K562 (cell line): ENCODE data around the gene PODXL. TPM values are rescaled to one million over a fixed set of nuclear protein-coding genes. Genes with fewer than 3 reads are reported as not detected.
A peak's percentile ranks its signal among the peaks of the same experiment; 100 is the strongest.

Experiments
- ARID2 ChIP-seq: fragments of 450-650 bp; IDR thresholded peaks from 2 replicates; pipeline ENCODE4 v1.6.1; 2017; ENCODE audit warnings: antibody characterized with exemption, mild to moderate bottlenecking
- DEAF1 ChIP-seq: fragments of 450-650 bp; formaldehyde crosslinking; IDR thresholded peaks from 2 replicates; pipeline ENCODE4 v1.4.0; 2020; ENCODE audit warnings: mild to moderate bottlenecking, moderate library complexity
- ETV1 ChIP-seq: fragments of 450-650 bp; conservative IDR thresholded peaks from 2 replicates; pipeline ENCODE4 v1.6.1; 2016; ENCODE audit warnings: missing genetic modification characterization, control low read depth, low read depth, missing compliant biosample characterization
- PML ChIP-seq: IDR thresholded peaks from 2 replicates; pipeline ENCODE4 v1.6.1; 2012; ENCODE audit warnings: low read length, inconsistent platforms
- RERE ChIP-seq: sonication (generic); formaldehyde crosslinking; IDR thresholded peaks from 2 replicates; pipeline ENCODE4 v1.8.0; 2023; ENCODE audit warnings: missing genetic modification reagents, mild to moderate bottlenecking, borderline replicate concordance
- SIX5 ChIP-seq, 2 experiments: IDR thresholded peaks; 2 replicates each; pipeline ENCODE4 v1.6.1; 2011; ENCODE audit warnings: low read length in 2 of 2, borderline replicate concordance in 1 of 2, low read depth in 1 of 2, mild to moderate bottlenecking in 1 of 2, moderate library complexity in 1 of 2; ENCODE audit not compliant: insufficient read depth in 1 of 2
- SP2 ChIP-seq: IDR thresholded peaks from 2 replicates; pipeline ENCODE4 v1.6.1; 2011; ENCODE audit warnings: mild to moderate bottlenecking, low read depth, low read length, moderate library complexity; ENCODE audit not compliant: poor library complexity, severe bottlenecking; ENCODE audit errors: extremely low read depth
- TFAM ChIP-seq: fragments of 250-450 bp; sonication (Bioruptor Pico); conservative IDR thresholded peaks from 2 replicates; pipeline ENCODE4 v1.5.0; 2021; ENCODE audit warnings: mild to moderate bottlenecking, moderate library complexity
- ZNF589 ChIP-seq: fragments of 200-800 bp; sonication (Bioruptor generic); IDR thresholded peaks from 2 replicates; pipeline ENCODE4 v1.6.1; 2016; ENCODE audit warnings: low read depth, missing genetic modification characterization, missing compliant biosample characterization
- polyA plus RNA-seq, 8 experiments: library from polyadenylated mRNA; depleted of rRNA in 4 of 8; stranded (reverse) in 5 of 8; unstranded in 3 of 8; fragments of >200 nt; fragmentation: Nextera tagmentation in 2 of 8; fragmentation: Illumina TruSeq in 1 of 8; extraction: Ambion mirVana in 2 of 8; extraction: Trizol in 1 of 8; gene quantifications; 2 replicates each; pipeline versions ENCODE4 v1.2.1 to v1.2.3, GENCODE V29; 2011 to 2014; ENCODE audit warnings: inconsistent platforms in 1 of 8, missing spikeins in 1 of 8
- total RNA-seq, 7 experiments: library from RNA; depleted of rRNA in 6 of 7; stranded (reverse); fragments of >200 nt in 6 of 7; fragmentation: Illumina TruSeq in 2 of 7; extraction: Trizol in 2 of 7; gene quantifications; 2 replicates each; pipeline versions ENCODE4 v1.2.1 to v1.2.3, GENCODE V29; 2011 to 2021; ENCODE audit warnings: low replicate concordance in 1 of 7

The PODXL gene
- total and polyA plus RNA-seq, 9 of the 15 experiments (the other 6 are each of a cell fraction or from before 2014, with no cell fraction given), result 0.01 to 0.73 (median 0.07) TPM

- TF ChIP-seq DEAF1 (CRISPR knock-in tag), result no peak
- peak; percentile 49; the same call in 1 of the 2 replicates for TF ChIP-seq PML
- no peak for TF ChIP-seq TFAM (CRISPR knock-in tag)
- no peak for TF ChIP-seq ZNF589 (CRISPR knock-in tag)
- TF ChIP-seq SIX5 (IDR thresholded peaks at IDR 0.05; ENCODE audit: borderline replicate concordance in 1 of 2, insufficient read depth in 1 of 2, low read depth in 1 of 2, low read length in 2 of 2), result no peak
- TF ChIP-seq RERE, result no peak
- no peak for TF ChIP-seq ARID2
- TF ChIP-seq ETV1 (tag), result no peak
- no peak for TF ChIP-seq SP2
Observed at GRCh38 chr7:131586259-131586658, 29.8 kb upstream of the PODXL start (continued).
